Measurements from ENCODE around the gene MBL2. TPM values are rescaled to one million over a fixed set of nuclear protein-coding genes. Genes with fewer than 3 reads are reported as not detected.

Gene MBL2
- total RNA-seq, 1 experiment from 2014 or later = not detected

GRCh38 chr10:52810761-52811160, 38.2 kb upstream of the MBL2 start:
- no peaks in the 10 kb centered on the region for H3K9me3 ChIP-seq (ENCODE audit: low read length)
- ATAC-seq = no peak
- H3K4me2 ChIP-seq (ENCODE audit: low read length) = no peak overlapping the region
- TF ChIP-seq EZH2phosphoT487 (IDR thresholded peaks at IDR 0.05; ENCODE audit: borderline replicate concordance, low read length) (no peak), EZH2 (IDR thresholded peaks at IDR 0.05; ENCODE audit: low read length, unreplicated experiment) (no peak)
- H3K4me1 ChIP-seq (ENCODE audit: insufficient read depth, low read length) = no peaks in the 10 kb centered on the region
- BruUV-seq (replicated peaks) = no TSS peak
- H3F3A ChIP-seq (ENCODE audit: low read length, unreplicated experiment) = no peaks in the 10 kb centered on the region
- H3K4me3 ChIP-seq (ENCODE audit: low read length) = no peak overlapping the region
- no peaks in the 10 kb centered on the region for H4K20me1 ChIP-seq (ENCODE audit: low read length)
- no peaks in the 10 kb centered on the region for H3K36me3 ChIP-seq (ENCODE audit: low read depth, low read length)
- ChIA-PET CTCF (no interaction called here), POLR2A (ENCODE audit: unreplicated experiment) (interaction anchor here (0.6 kb wide), 1 partner anchor 272 kb away, joined by 3 read pairs; no protein-coding TSS in a partner anchor)
- no peaks in the 10 kb centered on the region for H3K79me2 ChIP-seq (ENCODE audit: low read length)
- no peaks in the 10 kb centered on the region for H3K27me3 ChIP-seq (ENCODE audit: low read length)
- H2AFZ ChIP-seq (ENCODE audit: low read length) = no peak overlapping the region; the same call in 1 of the 2 replicates
- H3K27ac ChIP-seq (ENCODE audit: low read length) = no peak overlapping the region
- no peak overlapping the region for H3K9ac ChIP-seq (ENCODE audit: low read length)
- H3K9me2 ChIP-seq (replicated peaks; ENCODE audit: low read length) = no peaks in the 10 kb centered on the region
- intact Hi-C loops (cut with micrococcal nuclease) = loop anchor here (10.0 kb wide), 1 partner anchor 1184 kb away; no protein-coding TSS in a partner anchor
- DNase-seq = no peak

DNA sequence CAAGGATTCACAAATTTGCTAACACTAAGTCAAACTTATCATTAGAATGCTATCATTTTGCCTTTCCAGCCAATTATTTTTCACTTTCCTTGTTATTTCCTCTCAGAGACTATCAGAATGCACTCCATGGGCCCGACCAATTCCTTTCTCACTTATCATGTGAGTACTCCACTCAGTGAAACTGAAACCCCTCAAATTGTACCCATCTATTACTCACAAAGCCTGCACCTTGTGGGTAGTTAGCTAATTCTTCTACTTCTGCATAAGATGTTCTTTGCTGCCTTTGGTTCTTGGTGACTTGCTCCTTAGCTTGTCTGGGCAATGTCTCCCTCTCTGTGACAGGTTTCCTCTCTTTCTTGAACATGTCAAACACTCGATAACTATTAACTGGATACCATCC, 35.2 kb upstream of the MBL2 start:
- Histone ChIP-seq H2AFZ (ENCODE audit: low read length) (no peak overlapping the region), H3K27ac (ENCODE audit: low read length) (no peak overlapping the region), H3K4me1 (ENCODE audit: insufficient read depth, low read length) (no peaks in the 10 kb centered on the region), H3K9me2 (replicated peaks; ENCODE audit: low read length) (no peaks in the 10 kb centered on the region), H3K27me3 (ENCODE audit: low read length) (no peaks in the 10 kb centered on the region), H3K9me3 (ENCODE audit: low read length) (no peaks in the 10 kb centered on the region), H3K4me3 (ENCODE audit: low read length) (no peak overlapping the region), H4K20me1 (ENCODE audit: low read length) (no peaks in the 10 kb centered on the region), H3K36me3 (ENCODE audit: low read depth, low read length) (no peaks in the 10 kb centered on the region), H3K79me2 (ENCODE audit: low read length) (no peaks in the 10 kb centered on the region), H3K9ac (ENCODE audit: low read length) (no peak overlapping the region), H3F3A (ENCODE audit: low read length, unreplicated experiment) (no peaks in the 10 kb centered on the region), H3K4me2 (ENCODE audit: low read length) (no peak overlapping the region)
- no peak for TF ChIP-seq EZH2 (IDR thresholded peaks at IDR 0.05; ENCODE audit: low read length, unreplicated experiment)
- TF ChIP-seq EZH2phosphoT487 (IDR thresholded peaks at IDR 0.05; ENCODE audit: borderline replicate concordance, low read length) = no peak
- TF ChIP-seq CTCF (conservative IDR thresholded peaks at IDR 0.05; ENCODE audit: low read depth, low read length) = no peak
- ChIA-PET CTCF (no interaction called here), POLR2A (ENCODE audit: unreplicated experiment) (no interaction called here)
- no peak for DNase-seq
- no peak for ATAC-seq
- intact Hi-C loops (cut with micrococcal nuclease) = no loop called here
- BruUV-seq (replicated peaks) = no TSS peak

DNA sequence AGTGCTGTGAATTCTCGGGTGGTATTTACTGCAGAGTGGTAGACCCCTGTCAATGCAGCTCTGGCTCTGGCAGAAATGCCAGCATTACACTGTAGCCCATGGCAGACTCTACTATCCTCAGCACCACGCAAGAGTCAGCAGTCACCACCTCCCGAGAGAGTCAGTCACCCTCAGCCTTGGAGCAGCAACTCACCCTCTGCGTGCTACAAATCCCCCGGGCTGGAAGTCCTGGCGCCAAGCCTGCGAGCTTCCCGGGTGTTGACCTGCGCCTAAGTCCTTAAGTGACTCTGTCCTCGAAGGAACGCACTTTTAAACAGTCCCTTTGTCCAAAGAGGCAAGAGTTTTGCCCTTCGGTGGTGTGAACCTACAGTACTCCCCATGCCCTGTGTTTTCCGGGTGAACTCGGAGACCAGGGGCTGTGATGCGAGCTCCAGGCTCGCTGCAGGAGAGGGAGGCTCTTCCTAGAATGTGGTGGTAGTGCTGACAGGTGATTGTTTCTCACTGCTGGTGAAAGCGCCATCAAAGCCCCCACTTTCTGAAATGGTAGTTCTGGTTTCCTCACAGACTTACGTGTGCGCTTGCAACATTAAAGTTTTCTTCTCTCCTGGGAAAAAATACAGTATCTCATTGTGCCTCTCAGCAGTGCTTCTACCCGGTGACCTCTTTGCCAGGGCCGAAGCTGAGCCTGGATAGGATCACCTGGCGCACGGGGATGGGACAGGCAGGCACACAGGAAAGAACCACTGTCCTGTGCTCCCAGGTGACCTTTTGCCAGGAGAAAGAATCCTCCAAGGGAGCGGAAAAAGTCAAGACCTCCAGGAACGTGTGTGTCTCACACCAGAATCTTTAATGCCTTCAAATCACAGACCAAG, 33.1 kb upstream of the MBL2 start:
- H3K27me3 ChIP-seq (ENCODE audit: low read length) = no peaks in the 10 kb centered on the region
- H3K4me1 ChIP-seq (ENCODE audit: insufficient read depth, low read length) = peaks cover 19% of the 10 kb centered on the region
- no TSS peak for BruUV-seq (replicated peaks)
- CTCF ChIA-PET = interaction anchor here (0.6 kb wide), 1 partner anchor 24 kb away, joined by 4 read pairs; no protein-coding TSS in a partner anchor
- TF ChIP-seq EZH2 (IDR thresholded peaks at IDR 0.05; ENCODE audit: low read length, unreplicated experiment) (no peak), EZH2phosphoT487 (IDR thresholded peaks at IDR 0.05; ENCODE audit: borderline replicate concordance, low read length) (no peak), CTCF (conservative IDR thresholded peaks at IDR 0.05; ENCODE audit: low read depth, low read length) (no peak)
- no peaks in the 10 kb centered on the region for H3K9me2 ChIP-seq (replicated peaks; ENCODE audit: low read length)
- H3K27ac ChIP-seq (ENCODE audit: low read length) = no peak overlapping the region
- no peak overlapping the region for H3K4me2 ChIP-seq (ENCODE audit: low read length)
- no peak overlapping the region for H3K4me3 ChIP-seq (ENCODE audit: low read length)
- no peaks in the 10 kb centered on the region for H3K36me3 ChIP-seq (ENCODE audit: low read depth, low read length)
- ATAC-seq = no peak
- no peak overlapping the region for H3K9ac ChIP-seq (ENCODE audit: low read length)
- H3K9me3 ChIP-seq (ENCODE audit: low read length) = no peaks in the 10 kb centered on the region
- H2AFZ ChIP-seq (ENCODE audit: low read length) = no peak overlapping the region
- no peaks in the 10 kb centered on the region for H3K79me2 ChIP-seq (ENCODE audit: low read length)
- peaks cover 4% of the 10 kb centered on the region for H3F3A ChIP-seq (ENCODE audit: low read length, unreplicated experiment)
- POLR2A ChIA-PET (ENCODE audit: unreplicated experiment) = no interaction called here
- H4K20me1 ChIP-seq (ENCODE audit: low read length) = no peaks in the 10 kb centered on the region
- intact Hi-C loops (cut with micrococcal nuclease) = no loop called here
- DNase-seq = no peak

Data from PC-3 (cell line).